ENCODE results near the gene SERTAD2.

The SERTAD2 gene

GRCh38 chr2:64653109-64654062 is at the start of gene SERTAD2:
SERTAD2 (minus strand) TSS chr2:64653913; CDS start chr2:64636871, 17,042 bp downstream.
- DNase-seq (ENCODE audit: extremely low read depth, low read depth) = no peak
- H3K4me3 ChIP-seq (replicated peaks; ENCODE audit: low read depth, low read length) = peak within 1 kb of the TSS; percentile 73
- TF ChIP-seq, protein P1, sequence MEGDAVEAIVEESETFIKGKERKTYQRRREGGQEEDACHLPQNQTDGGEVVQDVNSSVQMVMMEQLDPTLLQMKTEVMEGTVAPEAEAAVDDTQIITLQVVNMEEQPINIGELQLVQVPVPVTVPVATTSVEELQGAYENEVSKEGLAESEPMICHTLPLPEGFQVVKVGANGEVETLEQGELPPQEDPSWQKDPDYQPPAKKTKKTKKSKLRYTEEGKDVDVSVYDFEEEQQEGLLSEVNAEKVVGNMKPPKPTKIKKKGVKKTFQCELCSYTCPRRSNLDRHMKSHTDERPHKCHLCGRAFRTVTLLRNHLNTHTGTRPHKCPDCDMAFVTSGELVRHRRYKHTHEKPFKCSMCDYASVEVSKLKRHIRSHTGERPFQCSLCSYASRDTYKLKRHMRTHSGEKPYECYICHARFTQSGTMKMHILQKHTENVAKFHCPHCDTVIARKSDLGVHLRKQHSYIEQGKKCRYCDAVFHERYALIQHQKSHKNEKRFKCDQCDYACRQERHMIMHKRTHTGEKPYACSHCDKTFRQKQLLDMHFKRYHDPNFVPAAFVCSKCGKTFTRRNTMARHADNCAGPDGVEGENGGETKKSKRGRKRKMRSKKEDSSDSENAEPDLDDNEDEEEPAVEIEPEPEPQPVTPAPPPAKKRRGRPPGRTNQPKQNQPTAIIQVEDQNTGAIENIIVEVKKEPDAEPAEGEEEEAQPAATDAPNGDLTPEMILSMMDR (IDR thresholded peaks at IDR 0.05; ENCODE audit: low read depth, low read length, missing control alignments) = no peak

- H3K4me3 ChIP-seq (replicated peaks; ENCODE audit: low read depth, low read length) = no peak overlapping the region
- no peak for DNase-seq (ENCODE audit: extremely low read depth, low read depth)
Measured at GRCh38 chr2:64700133-64700809, 46.6 kb upstream of the SERTAD2 start.

GRCh38 chr2:64699712-64700111 is 46.0 kb upstream of the SERTAD2 start:
- no peak for DNase-seq (ENCODE audit: extremely low read depth, low read depth)
- TF ChIP-seq, protein P1 (IDR thresholded peaks at IDR 0.05; ENCODE audit: low read depth, low read length, missing control alignments) = no peak
- H3K4me3 ChIP-seq (replicated peaks; ENCODE audit: low read depth, low read length) = no peak overlapping the region

More at GRCh38 chr2:64700133-64700809, 46.6 kb upstream of the SERTAD2 start:
- TF ChIP-seq, protein P1 (IDR thresholded peaks at IDR 0.05; ENCODE audit: low read depth, low read length, missing control alignments) = no peak

- DNase-seq (ENCODE audit: extremely low read depth, low read depth) = peak; percentile 45
- TF ChIP-seq, protein P1 (IDR thresholded peaks at IDR 0.05; ENCODE audit: low read depth, low read length, missing control alignments) = no peak
- H3K4me3 ChIP-seq (replicated peaks; ENCODE audit: low read depth, low read length) = no peak overlapping the region
Measured at GRCh38 chr2:64698668-64699444, 45.1 kb upstream of the SERTAD2 start.

DNA sequence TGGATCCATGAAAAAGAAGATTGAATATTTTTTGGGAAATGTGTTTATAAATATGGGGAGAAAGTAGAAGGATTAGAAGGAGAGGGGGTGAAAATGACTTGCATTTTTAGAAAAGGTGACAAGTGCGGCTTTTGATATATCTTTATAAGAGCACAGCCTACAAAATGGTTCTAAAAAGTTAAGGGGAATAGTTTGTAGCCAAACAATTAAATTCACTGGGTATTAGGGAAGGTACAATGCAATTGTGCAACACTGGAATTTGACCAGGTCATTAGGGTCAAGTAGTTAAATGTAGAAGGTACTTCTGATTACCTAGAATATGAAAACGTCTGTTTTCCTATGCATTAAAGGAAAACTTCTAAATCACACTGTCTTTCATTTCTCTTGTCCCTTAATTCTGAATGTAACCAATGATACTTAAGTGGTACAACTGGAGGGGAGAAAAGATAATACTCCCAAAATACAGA is 44.5 kb upstream of the SERTAD2 start:
- H3K4me3 ChIP-seq (replicated peaks; ENCODE audit: low read depth, low read length) = no peak overlapping the region
- no peak for DNase-seq (ENCODE audit: extremely low read depth, low read depth)
- TF ChIP-seq, protein P1 (IDR thresholded peaks at IDR 0.05; ENCODE audit: low read depth, low read length, missing control alignments) = no peak
